Islet precursor cell (in vitro differentiated cells): Measurements from ENCODE around the gene CROCC.
"Not testable (repeated sequence)": the region's sequence is repeated elsewhere in the genome, so short reads cannot be mapped to it uniquely, and the experiment has no call there.

Source experiments
- DNase-seq: peaks from one replicate; pipeline ENCODE4 v3.0.0-alpha.2; 2018

Gene CROCC

GRCh38 chr1:16916036-16916880, 5.5 kb upstream of the CROCC start:
- not testable (repeated sequence) for DNase-seq

DNA sequence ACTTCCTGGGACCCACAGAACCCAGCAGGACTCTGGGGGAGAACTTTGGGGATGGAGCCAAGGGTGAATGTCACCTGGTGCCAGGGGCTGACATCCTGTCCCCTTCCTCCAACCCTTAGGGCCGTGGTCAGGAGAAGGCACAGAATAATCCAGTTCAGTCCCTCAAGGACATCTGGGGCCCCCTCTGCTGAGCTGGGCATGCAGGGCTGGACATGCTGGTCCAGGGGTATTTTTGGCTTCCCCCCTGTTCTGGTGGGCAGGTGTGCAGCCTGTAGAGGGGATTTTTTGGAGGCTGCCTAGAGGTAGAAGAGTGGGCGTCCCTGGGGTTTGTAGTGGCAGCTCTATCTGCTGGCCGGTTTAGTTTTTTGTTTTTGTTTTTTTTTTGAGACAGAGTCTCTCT, 3.4 kb upstream of the CROCC start:
- no peak for DNase-seq

DNA sequence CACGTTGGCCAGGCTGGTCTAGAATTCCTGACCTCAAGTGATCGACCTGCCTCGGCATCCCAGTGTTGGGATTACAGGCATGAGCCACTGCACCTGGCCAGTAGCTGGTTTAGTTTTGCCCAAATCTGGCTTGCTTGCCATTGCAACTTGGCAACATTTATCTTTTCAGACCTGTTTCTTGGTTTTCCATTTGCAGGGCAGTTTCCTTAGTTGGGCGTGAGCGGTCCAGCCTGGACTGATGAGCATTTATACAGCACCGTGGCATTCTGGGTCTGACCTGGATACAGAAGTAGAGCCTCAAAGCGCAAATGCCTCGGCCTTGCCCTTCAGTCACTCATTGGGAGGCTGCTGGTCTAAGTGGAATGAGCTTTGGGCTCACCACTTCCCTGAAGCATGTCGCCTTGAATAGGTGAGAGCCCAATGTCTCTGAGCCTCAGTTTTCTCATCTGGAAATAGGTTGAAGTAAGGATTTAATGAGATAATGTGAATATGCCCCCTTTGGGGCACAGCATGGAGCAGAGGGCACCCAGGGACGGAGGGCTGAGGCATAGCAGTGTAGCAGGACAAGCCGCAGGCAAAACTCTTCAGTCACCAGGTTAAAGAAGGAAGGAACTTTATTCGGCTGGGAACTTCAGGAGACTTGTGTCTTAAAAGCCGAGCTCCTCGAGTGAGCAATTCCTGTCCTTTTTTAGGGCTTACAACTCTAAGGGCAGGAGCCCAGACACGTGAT, 2.6 kb upstream of the CROCC start:
- DNase-seq, result not testable (repeated sequence)

DNA sequence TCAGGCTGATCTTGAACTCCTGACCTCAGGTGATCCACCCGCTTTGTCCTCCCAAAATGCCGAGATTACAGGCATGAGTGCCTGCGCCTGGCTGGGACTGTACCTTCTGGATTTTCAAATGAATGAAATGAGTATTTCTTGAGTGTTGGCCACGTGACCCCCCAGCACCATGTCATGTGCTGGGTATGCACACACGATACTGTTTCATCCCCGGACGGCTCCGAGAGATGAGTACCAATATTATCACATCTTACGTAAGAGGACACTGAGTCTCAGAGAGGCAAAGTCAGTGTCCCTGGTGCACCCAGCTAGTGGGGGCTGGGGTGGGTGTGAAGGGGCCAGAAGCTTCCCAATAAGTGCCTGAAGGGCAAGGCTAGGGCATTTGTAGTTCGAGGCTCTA, 780 bp upstream of the CROCC start:
- DNase-seq, result no peak

- peak; percentile 38 for DNase-seq
These were observed 735 bp downstream of the CROCC start for GRCh38 chr1:16922466-16922865.

DNA sequence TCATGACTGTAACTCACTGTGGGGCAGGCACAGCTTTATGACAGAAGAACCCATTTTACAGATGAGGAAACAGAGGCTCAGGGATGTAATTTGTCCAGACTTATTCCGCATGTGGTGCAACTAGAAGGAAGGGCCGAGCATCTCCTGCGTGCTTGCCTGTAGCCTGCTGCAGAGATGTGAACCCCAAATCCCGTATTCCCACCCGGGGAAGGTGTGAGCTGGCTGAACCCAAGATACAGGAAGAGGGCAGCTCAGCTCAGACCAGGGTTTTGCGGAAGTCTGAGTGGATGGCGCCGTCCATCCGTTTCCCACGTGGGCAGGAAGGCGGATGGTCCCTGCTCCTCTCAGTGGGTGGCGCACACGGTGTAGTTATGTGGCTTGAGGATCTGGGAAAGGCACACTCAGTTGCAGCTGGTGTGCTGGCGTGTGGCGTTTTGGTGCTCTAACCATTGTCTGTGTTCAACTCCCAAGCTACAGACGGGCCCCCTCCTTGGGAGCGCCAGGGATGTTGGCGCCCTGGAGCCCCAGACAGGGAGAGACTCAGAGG, 1.2 kb downstream of the CROCC start:
- DNase-seq, result peak; percentile 39

- peak; percentile 52 for DNase-seq
These were observed 2.6 kb downstream of the CROCC start for GRCh38 chr1:16924216-16924918.

GRCh38 chr1:16924919-16925477, 3.3 kb downstream of the CROCC start:
- DNase-seq, result peak; percentile 53

DNA sequence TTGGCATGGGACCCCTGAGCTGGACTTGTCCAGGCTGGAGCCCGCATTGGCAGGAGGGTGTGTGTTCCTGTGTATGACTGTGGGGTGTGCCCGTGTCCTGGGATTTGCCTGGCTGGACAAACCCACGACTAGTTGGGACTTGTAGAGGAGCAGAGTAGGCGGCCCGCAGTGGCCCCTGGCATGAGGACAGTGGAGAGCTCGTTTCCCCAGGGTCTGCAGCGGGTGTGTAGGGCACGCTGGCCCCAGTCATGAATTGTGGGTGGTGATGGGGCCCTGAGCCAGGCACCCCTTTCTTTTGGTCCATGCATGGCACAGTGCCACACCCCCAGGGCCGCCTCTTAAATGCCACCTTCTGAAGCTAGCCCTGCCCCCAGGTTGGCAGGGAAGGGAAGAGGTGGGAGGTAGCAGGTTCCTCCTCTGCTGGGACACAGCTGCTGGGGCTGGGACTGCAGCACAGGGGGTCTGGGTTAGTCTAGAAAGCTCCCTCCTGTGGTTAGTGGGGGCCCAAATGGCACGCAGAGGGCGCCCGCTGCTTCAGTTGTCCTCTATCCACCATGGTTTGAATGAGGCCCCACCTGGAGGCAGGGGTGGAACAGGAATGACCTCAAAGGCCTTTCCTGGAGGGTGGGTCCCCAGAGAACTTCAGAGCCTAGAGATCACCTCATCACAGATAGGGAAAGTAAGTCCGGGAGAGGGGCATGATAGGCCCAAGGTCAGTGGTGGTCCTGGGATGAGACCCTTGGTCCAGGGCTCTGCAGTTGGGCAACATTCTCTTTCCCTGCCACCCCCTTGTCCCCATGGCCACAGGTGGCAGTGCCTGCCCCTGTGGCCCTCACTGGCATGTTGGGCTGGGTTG, 4.1 kb downstream of the CROCC start:
- peak; percentile 35 for DNase-seq

- DNase-seq, result no peak
These were observed 4.9 kb downstream of the CROCC start for GRCh38 chr1:16926491-16927073.

GRCh38 chr1:16927256-16927655, 5.5 kb downstream of the CROCC start:
- DNase-seq, result no peak

- no peak for DNase-seq
These were observed 6.2 kb downstream of the CROCC start for GRCh38 chr1:16927711-16928485.

- DNase-seq, result peak; percentile 45
These were observed 7.7 kb downstream of the CROCC start for GRCh38 chr1:16929146-16930041.

GRCh38 chr1:16931206-16931934, 9.6 kb downstream of the CROCC start:
- DNase-seq, result peak; percentile 48

DNA sequence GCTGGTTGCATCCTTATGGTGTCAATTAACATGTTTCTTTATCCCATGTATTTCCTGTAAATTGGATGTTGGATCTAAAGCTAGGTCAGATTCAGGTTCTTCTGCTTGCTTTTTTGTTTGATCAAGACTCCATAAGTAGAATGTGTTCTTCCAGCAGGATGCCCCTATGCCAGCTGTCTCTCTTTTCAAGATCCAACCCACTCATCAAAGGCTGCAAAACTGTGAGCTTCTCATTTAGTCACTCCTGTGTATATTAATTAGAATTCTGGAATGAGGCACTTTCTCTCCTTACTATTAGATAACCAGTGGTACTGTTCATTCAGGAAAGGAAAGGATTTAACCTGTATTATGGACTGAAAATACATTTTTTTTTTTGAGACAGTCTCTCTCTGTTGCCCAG, 12.2 kb downstream of the CROCC start:
- not testable (repeated sequence) for DNase-seq

DNA sequence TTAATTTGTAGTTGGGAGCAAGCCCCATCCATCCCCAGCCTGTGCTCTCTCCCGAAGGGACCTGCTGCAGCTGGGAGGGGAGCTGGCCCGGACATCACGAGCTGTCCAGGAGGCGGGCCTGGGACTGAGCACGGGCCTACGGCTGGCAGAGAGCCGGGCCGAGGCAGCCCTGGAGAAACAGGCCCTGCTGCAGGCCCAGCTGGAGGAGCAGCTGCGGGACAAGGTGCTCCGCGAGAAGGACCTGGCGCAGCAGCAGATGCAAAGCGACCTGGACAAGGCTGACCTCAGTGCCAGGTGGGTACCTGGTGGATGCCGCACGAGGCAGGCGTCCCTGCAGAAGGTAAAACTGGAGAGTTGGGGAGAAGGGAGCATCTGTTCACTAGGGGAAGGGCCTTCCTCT, 14.8 kb downstream of the CROCC start:
- peak; percentile 45 for DNase-seq

- peak; percentile 68 for DNase-seq
These were observed 16.9 kb downstream of the CROCC start for GRCh38 chr1:16938351-16939321.
